AG04450 (cell line): ENCODE results near the gene KCNJ4. TPM values are rescaled to one million over a fixed set of nuclear protein-coding genes. Genes with fewer than 3 reads are reported as not detected.

Experiments used
- CTCF ChIA-PET: fragments of 300-600, 350-600 bp; formaldehyde crosslinking; extraction: SDS; loops from one replicate; lab custom pipeline; 2022; ENCODE audit warnings: antibody characterized with exemption, inconsistent platforms; lab: Charles Lee
- POLR2A ChIA-PET: fragments of 350-600 bp; formaldehyde crosslinking; extraction: SDS; loops from one replicate; lab custom pipeline; 2021; ENCODE audit warnings: antibody characterized with exemption, inconsistent platforms; lab: Yijun Ruan, JAX
- DNase-seq: peaks from one replicate; pipeline ENCODE4 v3.0.0-alpha.2; 2011; ENCODE audit warnings: low read depth, low spot score
- H3K27ac ChIP-seq: one replicate; pipeline ENCODE4 v1.5.1; 2012; ENCODE audit warnings: low read depth, low read length, control low read depth
- H3K27me3 ChIP-seq: one replicate; pipeline ENCODE4 v1.6.0; 2012; ENCODE audit warnings: low read length; ENCODE audit not compliant: control insufficient read depth, insufficient read depth
- H3K4me3 ChIP-seq: 2 replicates; pipeline ENCODE4 v1.5.1; 2011; ENCODE audit warnings: mild to moderate bottlenecking, low read depth, low read length, control low read depth
- H3K9me3 ChIP-seq: 2 replicates; pipeline ENCODE4 v1.5.1; 2012; ENCODE audit warnings: low read length; ENCODE audit not compliant: control insufficient read depth, insufficient read depth
- CTCF ChIP-seq: IDR thresholded peaks from 2 replicates; pipeline ENCODE4 v1.5.1; 2011; ENCODE audit warnings: low read depth, low read length, control low read depth, inconsistent platforms
- polyA plus RNA-seq: library from polyadenylated mRNA; depleted of rRNA; stranded (reverse); fragments of >200 nt; gene quantifications from 2 replicates; pipeline ENCODE4 v1.2.3, GENCODE V29; 2011

Gene KCNJ4
- polyA plus RNA-seq, 1 experiment: not detected

GRCh38 chr22:38419121-38419857, 35.7 kb downstream of the KCNJ4 start:
- no peak overlapping the region for H3K4me3 ChIP-seq
- ChIA-PET CTCF (interaction anchor here (0.6 kb wide), 1 partner anchor 132 kb away, joined by 3 read pairs; no protein-coding TSS in a partner anchor), POLR2A (no interaction called here)
- no peaks in the 10 kb centered on the region for H3K9me3 ChIP-seq
- DNase-seq: no peak
- no peak overlapping the region for H3K27ac ChIP-seq
- H3K27me3 ChIP-seq: peaks cover 12% of the 10 kb centered on the region
- TF ChIP-seq CTCF: no peak

GRCh38 chr22:38418589-38418988, 36.4 kb downstream of the KCNJ4 start:
- H3K4me3 ChIP-seq: no peak overlapping the region
- no peak for TF ChIP-seq CTCF
- POLR2A ChIA-PET: no interaction called here
- H3K27me3 ChIP-seq: peaks cover 13% of the 10 kb centered on the region
- no peaks in the 10 kb centered on the region for H3K9me3 ChIP-seq
- CTCF ChIA-PET: interaction anchor here (0.6 kb wide), 1 partner anchor 133 kb away, joined by 3 read pairs; no protein-coding TSS in a partner anchor
- no peak overlapping the region for H3K27ac ChIP-seq
- DNase-seq: no peak

GRCh38 chr22:38417252-38418060, 37.5 kb downstream of the KCNJ4 start:
- no peaks in the 10 kb centered on the region; the same call in 1 of the 2 replicates for H3K9me3 ChIP-seq
- no peak overlapping the region for H3K4me3 ChIP-seq
- TF ChIP-seq CTCF: no peak
- POLR2A ChIA-PET: no interaction called here
- no peak for DNase-seq
- CTCF ChIA-PET: no interaction called here
- H3K27ac ChIP-seq: no peak overlapping the region
- H3K27me3 ChIP-seq: peaks cover 23% of the 10 kb centered on the region

- CTCF ChIA-PET: interaction anchor here (2.0 kb wide), 1 partner anchor 155 kb away, joined by 7 read pairs; no protein-coding TSS in a partner anchor
- Histone ChIP-seq H3K9me3 (no peaks in the 10 kb centered on the region; the same call in 1 of the 2 replicates), H3K27ac (no peak overlapping the region), H3K27me3 (peaks cover 26% of the 10 kb centered on the region), H3K4me3 (no peak overlapping the region)
- TF ChIP-seq CTCF: no peak
- POLR2A ChIA-PET: no interaction called here
- DNase-seq: no peak
Measured at GRCh38 chr22:38416621-38417251, 38.3 kb downstream of the KCNJ4 start.
